ENCODE results near the gene PDZD7.
A peak's percentile ranks its signal among the peaks of the same experiment; 100 is the strongest.

The PDZD7 gene

DNA sequence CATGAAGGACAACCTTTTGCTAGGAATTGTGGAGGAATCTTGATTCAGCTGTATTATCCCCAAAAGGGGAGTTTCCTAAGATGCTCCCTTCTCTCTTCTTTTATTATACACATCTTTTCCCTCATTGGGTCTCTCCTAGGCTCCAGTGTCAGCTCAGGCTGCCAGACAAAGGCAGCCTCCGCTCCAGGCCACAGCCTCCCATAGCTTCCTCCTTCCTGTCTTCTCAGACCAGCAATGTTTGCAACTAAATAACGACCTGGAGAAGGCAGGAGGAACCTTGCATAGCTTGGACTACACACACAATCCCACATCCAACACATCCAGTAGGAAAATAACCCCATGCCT is 12.4 kb upstream of the PDZD7 start:
- DNase-seq (ENCODE audit: low read depth in 1 of 2, low spot score in 1 of 2), result peak in 1 of 2 experiments; percentile 36
- Histone ChIP-seq H3K27me3 (ENCODE audit: insufficient read depth, poor library complexity, severe bottlenecking) (no peaks in the 10 kb centered on the region), H3K27ac (replicated peaks) (peak overlapping the region; percentile 67), H3K4me3 (replicated peaks; ENCODE audit: insufficient read depth, low read length) (peak overlapping the region; percentile 46)
- TF ChIP-seq SPI1 (IDR thresholded peaks at IDR 0.05; ENCODE audit: borderline replicate concordance, low read depth) (no peak), POLR2AphosphoS5 (IDR thresholded peaks at IDR 0.05; ENCODE audit: low read depth) (no peak), GABPA (IDR thresholded peaks at IDR 0.05; ENCODE audit: low read depth) (no peak)
- TF ChIP-seq, protein P1, sequence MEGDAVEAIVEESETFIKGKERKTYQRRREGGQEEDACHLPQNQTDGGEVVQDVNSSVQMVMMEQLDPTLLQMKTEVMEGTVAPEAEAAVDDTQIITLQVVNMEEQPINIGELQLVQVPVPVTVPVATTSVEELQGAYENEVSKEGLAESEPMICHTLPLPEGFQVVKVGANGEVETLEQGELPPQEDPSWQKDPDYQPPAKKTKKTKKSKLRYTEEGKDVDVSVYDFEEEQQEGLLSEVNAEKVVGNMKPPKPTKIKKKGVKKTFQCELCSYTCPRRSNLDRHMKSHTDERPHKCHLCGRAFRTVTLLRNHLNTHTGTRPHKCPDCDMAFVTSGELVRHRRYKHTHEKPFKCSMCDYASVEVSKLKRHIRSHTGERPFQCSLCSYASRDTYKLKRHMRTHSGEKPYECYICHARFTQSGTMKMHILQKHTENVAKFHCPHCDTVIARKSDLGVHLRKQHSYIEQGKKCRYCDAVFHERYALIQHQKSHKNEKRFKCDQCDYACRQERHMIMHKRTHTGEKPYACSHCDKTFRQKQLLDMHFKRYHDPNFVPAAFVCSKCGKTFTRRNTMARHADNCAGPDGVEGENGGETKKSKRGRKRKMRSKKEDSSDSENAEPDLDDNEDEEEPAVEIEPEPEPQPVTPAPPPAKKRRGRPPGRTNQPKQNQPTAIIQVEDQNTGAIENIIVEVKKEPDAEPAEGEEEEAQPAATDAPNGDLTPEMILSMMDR (IDR thresholded peaks at IDR 0.05; ENCODE audit: insufficient read depth, low read length), result no peak
- TF ChIP-seq, protein P2, sequence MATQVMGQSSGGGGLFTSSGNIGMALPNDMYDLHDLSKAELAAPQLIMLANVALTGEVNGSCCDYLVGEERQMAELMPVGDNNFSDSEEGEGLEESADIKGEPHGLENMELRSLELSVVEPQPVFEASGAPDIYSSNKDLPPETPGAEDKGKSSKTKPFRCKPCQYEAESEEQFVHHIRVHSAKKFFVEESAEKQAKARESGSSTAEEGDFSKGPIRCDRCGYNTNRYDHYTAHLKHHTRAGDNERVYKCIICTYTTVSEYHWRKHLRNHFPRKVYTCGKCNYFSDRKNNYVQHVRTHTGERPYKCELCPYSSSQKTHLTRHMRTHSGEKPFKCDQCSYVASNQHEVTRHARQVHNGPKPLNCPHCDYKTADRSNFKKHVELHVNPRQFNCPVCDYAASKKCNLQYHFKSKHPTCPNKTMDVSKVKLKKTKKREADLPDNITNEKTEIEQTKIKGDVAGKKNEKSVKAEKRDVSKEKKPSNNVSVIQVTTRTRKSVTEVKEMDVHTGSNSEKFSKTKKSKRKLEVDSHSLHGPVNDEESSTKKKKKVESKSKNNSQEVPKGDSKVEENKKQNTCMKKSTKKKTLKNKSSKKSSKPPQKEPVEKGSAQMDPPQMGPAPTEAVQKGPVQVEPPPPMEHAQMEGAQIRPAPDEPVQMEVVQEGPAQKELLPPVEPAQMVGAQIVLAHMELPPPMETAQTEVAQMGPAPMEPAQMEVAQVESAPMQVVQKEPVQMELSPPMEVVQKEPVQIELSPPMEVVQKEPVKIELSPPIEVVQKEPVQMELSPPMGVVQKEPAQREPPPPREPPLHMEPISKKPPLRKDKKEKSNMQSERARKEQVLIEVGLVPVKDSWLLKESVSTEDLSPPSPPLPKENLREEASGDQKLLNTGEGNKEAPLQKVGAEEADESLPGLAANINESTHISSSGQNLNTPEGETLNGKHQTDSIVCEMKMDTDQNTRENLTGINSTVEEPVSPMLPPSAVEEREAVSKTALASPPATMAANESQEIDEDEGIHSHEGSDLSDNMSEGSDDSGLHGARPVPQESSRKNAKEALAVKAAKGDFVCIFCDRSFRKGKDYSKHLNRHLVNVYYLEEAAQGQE (IDR thresholded peaks at IDR 0.05; ENCODE audit: insufficient replicate concordance, low read depth), result no peak

DNA sequence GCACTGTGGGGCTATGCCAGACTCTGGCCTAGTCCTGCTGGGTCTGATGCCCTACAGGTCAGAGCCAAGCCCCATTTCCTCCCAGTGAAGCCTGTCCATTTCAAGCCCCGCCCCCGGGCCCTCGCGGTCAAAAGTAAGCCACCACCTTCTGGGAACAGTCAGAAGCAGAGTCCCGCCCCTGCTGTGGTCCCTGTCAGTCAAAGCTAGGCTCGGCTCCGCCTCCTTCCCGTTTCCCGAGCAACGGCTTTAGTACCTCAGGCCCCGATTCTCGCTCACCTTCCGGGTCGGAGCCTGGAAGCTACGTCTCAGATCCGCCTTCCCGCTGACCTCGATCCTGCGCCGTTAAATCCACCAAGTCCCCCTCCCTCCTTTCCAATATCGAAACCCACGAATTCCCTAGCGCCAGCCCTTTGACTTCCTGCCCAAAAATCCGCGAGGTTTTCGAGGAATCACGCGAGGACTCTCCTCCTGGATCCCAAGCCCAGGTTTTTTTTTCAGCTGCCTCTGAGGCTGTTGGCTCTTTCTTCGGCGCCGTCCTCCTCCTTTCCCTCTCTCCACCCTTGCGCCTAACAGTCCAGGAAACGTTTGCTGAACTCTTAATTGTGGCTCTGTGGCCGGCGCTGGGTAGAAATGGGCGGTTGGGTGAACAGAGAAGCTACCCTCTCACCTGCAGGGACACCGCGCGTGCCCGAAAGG is 11.9 kb upstream of the PDZD7 start:
- peak overlapping the region; percentile 67 for H3K27ac ChIP-seq (replicated peaks)
- H3K4me3 ChIP-seq (replicated peaks; ENCODE audit: insufficient read depth, low read length), result peak overlapping the region; percentile 46
- H3K27me3 ChIP-seq (ENCODE audit: insufficient read depth, poor library complexity, severe bottlenecking), result no peaks in the 10 kb centered on the region
- DNase-seq (ENCODE audit: low read depth in 1 of 2, low spot score in 1 of 2), result peak; percentile 90 to 95
- TF ChIP-seq, protein P1 (IDR thresholded peaks at IDR 0.05; ENCODE audit: insufficient read depth, low read length), result no peak
- TF ChIP-seq, protein P2 (IDR thresholded peaks at IDR 0.05; ENCODE audit: insufficient replicate concordance, low read depth), result no peak
- TF ChIP-seq POLR2AphosphoS5 (IDR thresholded peaks at IDR 0.05; ENCODE audit: low read depth) (peak; percentile 69; the same call in 1 of the 2 replicates), SPI1 (IDR thresholded peaks at IDR 0.05; ENCODE audit: borderline replicate concordance, low read depth) (no peak), GABPA (IDR thresholded peaks at IDR 0.05; ENCODE audit: low read depth) (0 out of 2 replicates have a peak, but pooled peaks have one; percentile 32)

DNA sequence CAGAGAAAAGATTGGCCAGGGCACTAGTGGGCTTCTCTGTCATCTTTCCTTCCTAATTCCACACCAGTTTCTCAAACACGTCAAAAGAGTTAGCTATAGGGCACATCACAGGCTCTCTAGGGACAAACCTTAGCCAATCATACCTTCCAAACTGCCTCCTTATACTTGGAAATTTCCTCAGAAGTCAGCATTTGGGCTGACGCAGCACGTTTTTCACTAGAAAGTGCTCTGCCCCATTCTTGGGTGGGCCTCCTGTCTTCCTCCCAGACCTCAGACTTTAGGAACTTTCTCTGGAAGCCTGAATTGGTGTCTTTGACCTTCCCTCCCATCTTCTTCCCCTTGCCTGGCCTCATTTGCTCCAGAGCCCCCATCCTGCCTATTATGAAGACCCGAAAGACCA is 11.2 kb upstream of the PDZD7 start:
- no peak overlapping the region for H3K27ac ChIP-seq (replicated peaks)
- H3K4me3 ChIP-seq (replicated peaks; ENCODE audit: insufficient read depth, low read length), result peak overlapping the region; percentile 46
- H3K27me3 ChIP-seq (ENCODE audit: insufficient read depth, poor library complexity, severe bottlenecking), result no peaks in the 10 kb centered on the region
- TF ChIP-seq GABPA (IDR thresholded peaks at IDR 0.05; ENCODE audit: low read depth) (no peak), POLR2AphosphoS5 (IDR thresholded peaks at IDR 0.05; ENCODE audit: low read depth) (no peak), SPI1 (IDR thresholded peaks at IDR 0.05; ENCODE audit: borderline replicate concordance, low read depth) (no peak)
- TF ChIP-seq, protein P2 (IDR thresholded peaks at IDR 0.05; ENCODE audit: insufficient replicate concordance, low read depth), result no peak
- TF ChIP-seq, protein P1 (IDR thresholded peaks at IDR 0.05; ENCODE audit: insufficient read depth, low read length), result no peak
- no peak for DNase-seq (ENCODE audit: low read depth in 1 of 2, low spot score in 1 of 2)
